Smooth muscle cell of the brain vasculature (primary cell): Measurements from ENCODE around the gene NOL9.
"Not testable (repeated sequence)": the region's sequence is repeated elsewhere in the genome, so short reads cannot be mapped to it uniquely, and the experiment has no call there.

ENCODE experiments used
- DNase-seq: peaks from one replicate; pipeline ENCODE4 v3.0.0-alpha.2; 2012; ENCODE audit warnings: low read depth, low spot score

Gene NOL9

DNA sequence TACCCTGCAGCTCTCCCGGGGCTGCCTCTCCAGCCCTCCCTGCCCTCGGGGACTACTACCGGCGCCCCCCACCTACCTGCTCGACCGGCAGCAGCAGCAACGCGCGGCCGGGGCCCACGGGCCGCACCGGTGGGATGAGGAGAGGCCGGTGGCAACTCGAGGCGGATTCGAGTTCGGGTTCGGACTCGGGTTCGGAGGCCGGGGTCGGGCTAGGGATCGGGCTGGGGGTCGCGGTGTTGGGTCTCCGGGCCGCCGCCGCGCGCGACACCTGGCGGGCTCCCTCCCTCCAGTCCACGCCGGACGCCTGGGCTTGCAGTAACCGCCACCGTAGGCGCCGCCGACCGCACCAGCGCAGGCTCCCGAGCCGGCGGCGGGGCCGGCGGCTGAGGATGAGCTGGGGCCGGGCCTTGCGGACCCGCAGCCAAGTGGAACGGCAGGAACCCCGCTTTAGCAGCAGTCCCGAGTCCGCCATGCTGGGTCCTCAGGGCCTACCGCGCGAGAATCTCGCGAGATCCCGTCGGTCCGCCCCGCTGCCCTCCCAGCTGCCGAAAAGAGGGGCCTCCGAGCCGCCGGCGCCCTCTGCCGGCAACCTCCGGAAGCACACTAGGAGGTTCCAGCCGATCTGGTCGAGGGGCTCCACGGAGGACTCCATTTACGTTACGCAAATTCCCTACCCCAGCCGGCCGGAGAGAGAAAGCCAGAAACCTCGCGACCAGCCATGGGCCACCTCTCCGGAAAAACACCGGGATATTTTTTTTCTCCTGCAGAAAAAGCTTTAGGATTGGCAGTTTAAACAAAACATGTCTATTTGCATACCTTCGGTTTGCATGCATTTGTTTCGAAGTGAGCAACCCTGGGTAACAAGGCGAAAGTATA is at the start of gene NOL9:
NOL9 (minus strand) TSS at position 483 of the 876 bp plus-strand sequence; CDS start at position 472, 11 bp downstream.
- DNase-seq = peak; percentile 76

DNA sequence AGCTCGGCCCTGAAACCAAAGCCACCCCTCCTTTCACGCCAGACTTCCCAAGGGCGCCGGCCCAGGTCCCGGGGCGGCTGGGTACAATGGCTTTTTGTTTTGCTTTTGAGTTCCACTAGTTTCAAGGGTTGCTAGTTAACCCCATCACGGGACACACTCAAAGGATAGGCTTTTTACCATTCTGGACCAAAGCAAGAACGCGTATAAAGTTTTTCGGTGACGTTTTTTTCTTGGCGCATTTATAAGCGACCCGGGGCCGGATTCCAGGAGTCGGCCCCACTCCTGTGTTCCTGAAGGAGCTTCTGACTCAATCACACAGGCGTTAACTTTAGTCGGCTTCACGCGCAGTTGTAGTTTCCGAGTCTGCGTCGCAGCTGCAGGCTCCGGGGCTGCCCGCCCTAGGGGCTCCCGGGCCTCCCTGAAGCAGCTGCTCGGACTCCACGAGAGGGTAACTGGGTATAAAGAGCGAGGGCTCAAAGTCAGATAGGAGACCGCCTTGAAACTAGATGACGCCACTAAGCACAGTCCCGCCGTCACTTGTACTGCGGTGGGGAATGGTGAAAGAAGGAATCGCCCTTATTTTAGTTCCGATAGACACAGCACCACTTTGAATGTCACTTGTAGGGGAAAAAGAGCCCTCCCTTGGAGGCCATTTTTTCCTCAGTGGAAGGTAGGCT is 49.1 kb upstream of the NOL9 start:
- DNase-seq = no peak

DNA sequence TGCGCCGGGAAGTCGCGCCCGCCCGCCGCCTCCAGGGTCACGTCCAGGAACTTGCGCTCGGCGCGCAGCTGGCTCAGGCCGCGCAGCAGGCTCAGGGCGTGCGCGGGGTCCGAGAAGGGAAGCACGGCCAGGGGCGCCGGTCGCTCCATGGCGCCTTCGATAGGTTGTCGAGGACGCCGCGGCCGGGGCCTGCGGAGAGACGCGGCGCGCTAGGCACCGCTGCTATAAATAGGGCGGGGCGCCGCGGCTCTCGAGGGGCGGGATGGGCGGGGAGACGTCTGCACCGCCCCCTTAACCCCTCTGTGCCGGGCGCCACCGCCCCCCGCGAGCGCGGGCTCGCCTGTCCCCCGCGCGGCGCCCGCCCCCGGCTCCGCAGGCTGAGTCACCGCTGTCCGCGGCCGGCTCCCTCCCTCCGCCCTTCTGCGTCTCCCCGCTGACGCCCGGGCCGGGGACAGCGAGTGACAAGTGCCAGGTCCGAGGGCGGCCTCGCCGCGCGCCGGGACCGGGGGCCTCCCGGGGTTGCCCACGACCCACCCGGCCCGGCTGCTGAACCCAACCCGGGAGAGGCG is 48.4 kb upstream of the NOL9 start, which contains the start of gene KLHL21:
KLHL21 (minus strand) TSS at position 201 of the 569 bp plus-strand sequence; CDS start at position 149, 52 bp downstream.
- no peak for DNase-seq

- DNase-seq = no peak
These were observed 47.8 kb upstream of the NOL9 start for GRCh38 chr1:6601923-6602668.

DNA sequence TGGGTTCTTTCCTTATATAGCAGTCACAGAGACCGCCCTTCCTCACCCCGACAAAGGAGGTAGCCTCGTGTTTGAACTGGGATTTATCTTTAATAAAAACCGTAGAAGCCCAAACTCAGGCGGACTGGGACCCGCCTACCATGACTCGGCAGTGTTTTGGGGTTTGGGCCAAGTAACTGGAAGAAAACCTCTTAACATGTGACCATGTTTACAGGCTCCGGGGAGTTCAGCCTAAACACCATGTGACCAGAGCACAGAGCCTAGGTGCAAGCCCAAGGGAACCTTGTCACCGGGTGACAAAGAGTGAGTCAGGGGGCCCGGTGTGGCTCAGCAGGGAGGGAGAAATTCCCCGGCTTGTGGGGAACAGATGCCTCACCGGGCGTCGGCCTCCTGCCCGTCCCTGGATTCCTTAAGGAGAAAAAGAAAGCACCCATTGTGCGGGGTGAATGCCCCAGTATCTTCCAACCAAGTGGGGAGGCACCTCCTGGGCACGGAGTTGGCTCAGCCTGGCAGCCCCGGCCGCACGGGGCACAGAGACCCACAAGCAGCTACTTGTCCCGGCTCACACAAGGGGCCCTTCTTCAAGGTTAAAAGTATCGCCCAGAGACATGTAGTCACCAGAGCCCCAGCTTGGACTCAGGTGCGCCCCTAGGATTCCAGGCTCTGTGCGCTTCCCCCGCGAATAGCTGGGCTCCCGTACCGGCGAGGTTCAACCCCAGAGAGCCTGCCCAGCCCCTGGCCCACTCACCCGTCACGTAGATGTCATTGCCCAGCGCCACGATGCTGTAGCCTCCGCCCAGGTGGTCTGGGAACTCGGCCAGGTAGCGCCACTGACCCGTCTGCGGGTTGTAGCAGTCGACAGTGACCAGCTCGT is 47.0 kb upstream of the NOL9 start:
- DNase-seq = no peak

DNA sequence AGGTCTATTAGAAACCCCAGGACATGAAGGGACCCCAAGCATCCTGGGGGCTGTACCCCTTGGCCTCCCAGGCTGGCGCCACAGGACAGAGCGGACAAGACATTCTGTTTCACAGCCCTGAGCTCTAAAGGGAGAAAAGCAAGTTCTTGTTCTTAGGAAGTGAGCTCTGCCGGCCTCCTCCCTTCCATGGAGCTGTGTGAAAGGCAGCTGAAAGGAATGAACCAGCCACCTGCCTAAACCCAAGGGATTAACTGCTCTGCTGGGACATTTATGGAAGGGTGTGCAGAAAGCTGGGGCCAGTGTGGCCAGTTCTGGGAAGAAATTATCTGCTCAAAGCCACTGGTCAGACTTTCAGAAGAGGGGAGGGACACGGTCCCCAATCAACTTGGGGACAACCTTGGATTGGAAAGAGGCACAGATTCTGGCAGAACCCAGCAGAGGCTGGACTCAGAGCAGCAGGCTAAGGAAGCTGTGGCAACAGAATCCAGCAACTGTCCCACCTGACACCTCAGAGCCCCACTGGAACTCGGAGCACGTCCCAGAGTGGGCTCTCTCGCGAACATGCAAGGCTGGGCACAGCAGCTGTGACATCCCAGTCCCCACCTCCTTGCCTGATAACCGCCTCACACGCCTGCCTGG is 46.2 kb upstream of the NOL9 start:
- no peak for DNase-seq

GRCh38 chr1:6599991-6600390 is 45.7 kb upstream of the NOL9 start:
- not testable (repeated sequence) for DNase-seq

GRCh38 chr1:6599141-6599975 is 45.0 kb upstream of the NOL9 start:
- no peak for DNase-seq

DNA sequence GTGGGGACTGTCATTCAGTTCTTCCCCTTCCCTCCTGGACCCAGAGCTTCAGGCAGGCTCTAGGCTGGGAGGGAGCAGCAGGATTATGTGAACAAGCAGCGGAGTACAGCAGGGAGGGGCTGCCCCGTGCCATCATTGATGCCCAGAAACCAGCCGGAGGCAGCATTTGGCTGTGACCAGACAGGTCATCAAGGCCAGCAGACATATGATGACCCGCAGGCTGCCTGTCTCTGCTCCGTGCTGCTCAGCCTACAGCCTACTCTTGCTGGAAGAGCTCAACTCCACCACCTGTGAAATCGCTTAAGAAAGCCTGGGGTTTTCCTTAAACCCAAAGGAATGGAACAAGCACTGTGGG is 43.4 kb upstream of the NOL9 start:
- DNase-seq = no peak

GRCh38 chr1:6596886-6597776 is 42.8 kb upstream of the NOL9 start:
- no peak for DNase-seq

DNA sequence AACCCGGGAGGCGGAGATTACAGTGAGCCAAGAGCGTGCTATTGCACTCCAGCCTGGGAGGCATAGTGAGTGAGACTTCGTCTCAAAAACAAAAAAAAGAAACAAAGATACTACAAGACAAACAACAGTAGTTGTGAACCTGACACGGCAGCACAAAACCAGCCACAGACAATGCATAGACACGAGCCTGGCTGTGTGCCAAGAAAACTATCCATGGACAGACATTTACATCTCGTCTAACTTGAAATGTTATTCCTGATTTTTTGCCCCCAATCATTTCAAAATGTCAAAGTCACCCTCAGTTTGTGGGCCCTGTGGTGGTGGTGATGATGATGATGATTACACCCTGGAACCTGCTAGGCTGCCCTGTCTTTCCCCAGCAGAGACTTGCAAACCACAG is 42.0 kb upstream of the NOL9 start:
- no peak for DNase-seq

GRCh38 chr1:6594977-6595740 is 40.8 kb upstream of the NOL9 start:
- no peak for DNase-seq

DNA sequence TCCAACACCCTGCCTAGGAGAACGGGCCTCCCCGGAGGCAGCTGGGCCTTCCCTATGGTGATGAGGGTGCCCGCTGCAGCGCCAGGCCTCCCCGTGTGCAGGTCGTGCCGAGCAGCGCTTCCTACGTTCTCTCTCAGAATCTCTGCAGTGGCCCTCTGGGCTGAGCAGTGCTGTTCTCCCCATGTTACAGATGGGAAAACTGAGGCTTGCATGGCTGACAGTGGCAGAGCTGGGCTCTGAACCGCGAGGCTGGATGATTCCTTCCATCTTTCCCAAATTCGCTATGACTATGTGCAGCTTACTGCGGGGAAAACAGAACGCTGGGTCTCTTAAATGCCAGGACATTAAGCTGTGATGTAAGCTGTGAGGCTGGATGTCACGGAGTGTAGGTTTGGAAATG is 39.5 kb upstream of the NOL9 start:
- DNase-seq = no peak

- DNase-seq = no peak
These were observed 38.7 kb upstream of the NOL9 start for GRCh38 chr1:6592865-6593593.

DNA sequence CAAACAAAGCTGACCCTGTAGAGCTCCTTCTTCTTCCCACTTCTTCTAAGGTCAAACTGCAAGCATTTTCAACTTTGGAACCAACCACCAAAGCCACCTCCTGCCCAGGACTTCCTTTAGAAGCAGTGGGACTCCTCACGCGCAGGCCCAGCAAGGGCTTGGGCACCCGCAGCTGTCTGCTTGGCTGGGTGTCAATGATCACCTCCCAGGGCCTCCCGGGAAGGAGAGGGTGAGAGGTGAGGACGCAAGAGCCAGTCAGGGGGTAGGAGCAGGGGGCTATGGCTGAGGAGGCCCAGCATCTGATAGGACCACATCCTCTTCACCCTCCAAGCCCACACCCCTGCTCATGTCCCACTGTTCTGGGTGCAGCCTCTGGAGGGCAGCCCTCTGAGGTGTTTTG is 38.1 kb upstream of the NOL9 start:
- DNase-seq = no peak

DNA sequence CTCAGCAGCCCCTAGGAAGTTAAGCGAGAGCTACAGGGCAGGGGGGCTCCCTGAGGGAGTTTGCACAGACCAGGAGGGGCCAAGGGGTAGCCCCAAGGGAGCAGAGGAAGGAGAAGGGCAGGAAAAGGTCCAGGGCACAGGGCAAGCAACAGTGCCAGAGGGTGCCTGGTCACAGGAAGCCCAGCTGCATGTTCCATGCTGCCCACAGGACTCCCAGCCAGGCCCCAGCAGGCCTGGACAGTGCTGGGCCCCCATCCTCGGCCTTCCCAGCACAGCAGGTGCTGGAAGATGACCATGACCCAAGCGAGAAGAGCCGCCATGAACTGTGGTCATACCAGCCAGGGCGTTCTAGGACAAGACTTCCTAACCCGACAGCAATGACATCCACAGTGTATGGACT is 37.3 kb upstream of the NOL9 start:
- DNase-seq = no peak

GRCh38 chr1:6591222-6591621 is 36.9 kb upstream of the NOL9 start:
- DNase-seq = no peak
